ENCODE results near the gene PIK3R4.

- TF ChIP-seq POLR2A (IDR thresholded peaks at IDR 0.05) (no peak), CTCF (IDR thresholded peaks at IDR 0.05) (no peak)
Observed at GRCh38 chr3:130644628-130645253, 101.9 kb downstream of the PIK3R4 start.
